ENCODE data around the gene RAB27A. TPM values are rescaled to one million over a fixed set of nuclear protein-coding genes. Genes with fewer than 3 reads are reported as not detected.

Gene RAB27A
- total and polyA plus RNA-seq, 9 of the 15 experiments (the other 6 are each of a cell fraction or from before 2014, with no cell fraction given) = 31.5 to 171 (median 80.4) TPM

DNA sequence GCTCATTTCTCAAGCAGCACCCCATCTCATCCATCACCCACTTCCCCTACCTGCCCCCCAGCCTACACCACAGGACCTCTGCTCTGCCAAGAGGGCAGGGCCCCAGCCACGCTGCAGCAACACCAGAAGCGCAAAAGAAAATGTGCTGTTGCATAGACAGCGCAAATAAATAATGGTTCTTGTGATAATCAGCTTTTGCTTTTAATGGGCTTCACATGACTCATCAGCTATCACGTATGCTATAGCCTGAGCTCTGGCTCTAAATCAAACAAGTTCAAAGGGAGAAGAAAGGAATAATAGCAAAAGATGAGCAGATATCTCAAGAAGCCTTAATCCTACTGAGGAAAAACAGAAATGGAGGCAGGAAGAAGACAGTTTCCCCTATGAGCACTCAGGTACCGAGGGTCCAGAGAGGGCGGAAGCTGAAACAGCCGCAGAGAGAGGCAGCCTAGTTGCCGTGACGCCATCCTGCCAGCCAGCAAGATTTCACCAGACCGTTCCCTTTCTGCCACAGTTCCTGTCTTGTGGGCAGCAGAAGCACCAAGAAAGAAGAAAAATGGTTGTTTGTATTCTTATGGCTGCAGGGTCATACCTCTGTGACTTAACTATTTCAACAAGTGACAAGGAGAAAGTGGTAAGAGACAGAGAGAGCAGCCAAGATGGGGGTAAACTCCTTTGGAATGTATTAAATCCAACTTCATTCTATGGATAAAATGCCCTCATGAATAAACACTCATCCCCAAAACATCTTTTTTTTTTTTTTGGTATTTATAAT lies 22.0 kb downstream of the RAB27A start (continued):
- TF ChIP-seq, protein P1, sequence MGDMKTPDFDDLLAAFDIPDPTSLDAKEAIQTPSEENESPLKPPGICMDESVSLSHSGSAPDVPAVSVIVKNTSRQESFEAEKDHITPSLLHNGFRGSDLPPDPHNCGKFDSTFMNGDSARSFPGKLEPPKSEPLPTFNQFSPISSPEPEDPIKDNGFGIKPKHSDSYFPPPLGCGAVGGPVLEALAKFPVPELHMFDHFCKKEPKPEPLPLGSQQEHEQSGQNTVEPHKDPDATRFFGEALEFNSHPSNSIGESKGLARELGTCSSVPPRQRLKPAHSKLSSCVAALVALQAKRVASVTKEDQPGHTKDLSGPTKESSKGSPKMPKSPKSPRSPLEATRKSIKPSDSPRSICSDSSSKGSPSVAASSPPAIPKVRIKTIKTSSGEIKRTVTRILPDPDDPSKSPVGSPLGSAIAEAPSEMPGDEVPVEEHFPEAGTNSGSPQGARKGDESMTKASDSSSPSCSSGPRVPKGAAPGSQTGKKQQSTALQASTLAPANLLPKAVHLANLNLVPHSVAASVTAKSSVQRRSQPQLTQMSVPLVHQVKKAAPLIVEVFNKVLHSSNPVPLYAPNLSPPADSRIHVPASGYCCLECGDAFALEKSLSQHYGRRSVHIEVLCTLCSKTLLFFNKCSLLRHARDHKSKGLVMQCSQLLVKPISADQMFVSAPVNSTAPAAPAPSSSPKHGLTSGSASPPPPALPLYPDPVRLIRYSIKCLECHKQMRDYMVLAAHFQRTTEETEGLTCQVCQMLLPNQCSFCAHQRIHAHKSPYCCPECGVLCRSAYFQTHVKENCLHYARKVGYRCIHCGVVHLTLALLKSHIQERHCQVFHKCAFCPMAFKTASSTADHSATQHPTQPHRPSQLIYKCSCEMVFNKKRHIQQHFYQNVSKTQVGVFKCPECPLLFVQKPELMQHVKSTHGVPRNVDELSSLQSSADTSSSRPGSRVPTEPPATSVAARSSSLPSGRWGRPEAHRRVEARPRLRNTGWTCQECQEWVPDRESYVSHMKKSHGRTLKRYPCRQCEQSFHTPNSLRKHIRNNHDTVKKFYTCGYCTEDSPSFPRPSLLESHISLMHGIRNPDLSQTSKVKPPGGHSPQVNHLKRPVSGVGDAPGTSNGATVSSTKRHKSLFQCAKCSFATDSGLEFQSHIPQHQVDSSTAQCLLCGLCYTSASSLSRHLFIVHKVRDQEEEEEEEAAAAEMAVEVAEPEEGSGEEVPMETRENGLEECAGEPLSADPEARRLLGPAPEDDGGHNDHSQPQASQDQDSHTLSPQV (IDR thresholded peaks at IDR 0.05) = peak; percentile 19; the same call in 1 of the 2 replicates
- TF ChIP-seq, protein P2, sequence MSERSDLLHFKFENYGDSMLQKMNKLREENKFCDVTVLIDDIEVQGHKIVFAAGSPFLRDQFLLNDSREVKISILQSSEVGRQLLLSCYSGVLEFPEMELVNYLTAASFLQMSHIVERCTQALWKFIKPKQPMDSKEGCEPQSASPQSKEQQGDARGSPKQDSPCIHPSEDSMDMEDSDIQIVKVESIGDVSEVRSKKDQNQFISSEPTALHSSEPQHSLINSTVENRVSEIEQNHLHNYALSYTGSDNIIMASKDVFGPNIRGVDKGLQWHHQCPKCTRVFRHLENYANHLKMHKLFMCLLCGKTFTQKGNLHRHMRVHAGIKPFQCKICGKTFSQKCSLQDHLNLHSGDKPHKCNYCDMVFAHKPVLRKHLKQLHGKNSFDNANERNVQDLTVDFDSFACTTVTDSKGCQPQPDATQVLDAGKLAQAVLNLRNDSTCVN (CRISPR knock-in tag; IDR thresholded peaks at IDR 0.05) = no peak
- TF ChIP-seq ZNF41 (CRISPR knock-in tag; conservative IDR thresholded peaks at IDR 0.05) = no peak
- no peak for TF ChIP-seq ILF3 (IDR thresholded peaks at IDR 0.05; ENCODE audit: borderline replicate concordance)
- no peak for TF ChIP-seq SRSF7 (optimal IDR thresholded peaks at IDR 0.05; ENCODE audit: low read depth, low read length)
- no peak for TF ChIP-seq PHF20 (IDR thresholded peaks at IDR 0.05; ENCODE audit: partially characterized antibody)
- TF ChIP-seq CBFA2T3 (IDR thresholded peaks at IDR 0.05) = peak; percentile 49; the same call in 1 of the 2 replicates
- no peak for TF ChIP-seq ETV6 (IDR thresholded peaks at IDR 0.05; ENCODE audit: borderline replicate concordance in 1 of 2, low read depth in 2 of 2, low read length in 1 of 2)
- TF ChIP-seq ETV6 (CRISPR knock-in tag; IDR thresholded peaks at IDR 0.05; ENCODE audit: borderline replicate concordance) = no peak
- 0 out of 2 replicates have a peak, but pooled peaks have one; percentile 31 for TF ChIP-seq KAT7 (CRISPR knock-in tag; IDR thresholded peaks at IDR 0.05; ENCODE audit: borderline replicate concordance)
- TF ChIP-seq, protein P3, sequence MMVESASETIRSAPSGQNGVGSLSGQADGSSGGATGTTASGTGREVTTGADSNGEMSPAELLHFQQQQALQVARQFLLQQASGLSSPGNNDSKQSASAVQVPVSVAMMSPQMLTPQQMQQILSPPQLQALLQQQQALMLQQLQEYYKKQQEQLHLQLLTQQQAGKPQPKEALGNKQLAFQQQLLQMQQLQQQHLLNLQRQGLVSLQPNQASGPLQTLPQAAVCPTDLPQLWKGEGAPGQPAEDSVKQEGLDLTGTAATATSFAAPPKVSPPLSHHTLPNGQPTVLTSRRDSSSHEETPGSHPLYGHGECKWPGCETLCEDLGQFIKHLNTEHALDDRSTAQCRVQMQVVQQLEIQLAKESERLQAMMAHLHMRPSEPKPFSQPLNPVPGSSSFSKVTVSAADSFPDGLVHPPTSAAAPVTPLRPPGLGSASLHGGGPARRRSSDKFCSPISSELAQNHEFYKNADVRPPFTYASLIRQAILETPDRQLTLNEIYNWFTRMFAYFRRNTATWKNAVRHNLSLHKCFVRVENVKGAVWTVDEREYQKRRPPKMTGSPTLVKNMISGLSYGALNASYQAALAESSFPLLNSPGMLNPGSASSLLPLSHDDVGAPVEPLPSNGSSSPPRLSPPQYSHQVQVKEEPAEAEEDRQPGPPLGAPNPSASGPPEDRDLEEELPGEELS (CRISPR knock-in tag; IDR thresholded peaks at IDR 0.05; ENCODE audit: borderline replicate concordance) = 0 out of 2 replicates have a peak, but pooled peaks have one; percentile 22
- peak; percentile 76 for TF ChIP-seq MEIS2 (IDR thresholded peaks at IDR 0.05; ENCODE audit: partially characterized antibody)
- TF ChIP-seq JUND (IDR thresholded peaks at IDR 0.05; ENCODE audit: borderline replicate concordance, low read depth, low read length) = peak; percentile 71
- peak; percentile 68; the same call in 2 of the 3 replicates for TF ChIP-seq JUND (tag; IDR thresholded peaks at IDR 0.05; ENCODE audit: borderline replicate concordance, low read depth, low read length)
- no peak for TF ChIP-seq ZKSCAN3 (CRISPR knock-in tag; IDR thresholded peaks at IDR 0.05)
- TF ChIP-seq ZNF263 (CRISPR knock-in tag; IDR thresholded peaks at IDR 0.05; ENCODE audit: borderline replicate concordance) = no peak
